Suprapubic skin (tissue), 4 donors: Measurements from ENCODE around the gene MATCAP1.

Source experiments
- EP300 ChIP-seq: sonication (generic); formaldehyde crosslinking; IDR thresholded peaks from one replicate; pipeline ENCODE4 v1.6.1; 2017; ENCODE audit warnings: antibody characterized with exemption
- POLR2A ChIP-seq, 2 donors: fragments of 450-650 bp; IDR thresholded peaks; one replicate each; pipeline ENCODE4 v1.6.1; 2017; ENCODE audit warnings: antibody characterized with exemption in 2 of 2, mild to moderate bottlenecking in 2 of 2, moderate library complexity in 2 of 2
- POLR2AphosphoS5 ChIP-seq, 3 donors: sonication (generic); formaldehyde crosslinking; IDR thresholded peaks; one replicate each; pipeline ENCODE4 v1.6.1; 2017; ENCODE audit warnings: antibody characterized with exemption in 3 of 3
- TF ChIP-seq, protein P1 (sequence below), 2 donors: fragments of 200-600 bp in 1 of 2; fragments of 450-650 bp in 1 of 2; sonication (generic) in 1 of 2; IDR thresholded peaks; one replicate each; pipeline ENCODE4 v1.5.1; 2016 to 2019; ENCODE audit warnings: antibody characterized with exemption in 2 of 2, mild to moderate bottlenecking in 1 of 2, moderate library complexity in 1 of 2

DNA sequence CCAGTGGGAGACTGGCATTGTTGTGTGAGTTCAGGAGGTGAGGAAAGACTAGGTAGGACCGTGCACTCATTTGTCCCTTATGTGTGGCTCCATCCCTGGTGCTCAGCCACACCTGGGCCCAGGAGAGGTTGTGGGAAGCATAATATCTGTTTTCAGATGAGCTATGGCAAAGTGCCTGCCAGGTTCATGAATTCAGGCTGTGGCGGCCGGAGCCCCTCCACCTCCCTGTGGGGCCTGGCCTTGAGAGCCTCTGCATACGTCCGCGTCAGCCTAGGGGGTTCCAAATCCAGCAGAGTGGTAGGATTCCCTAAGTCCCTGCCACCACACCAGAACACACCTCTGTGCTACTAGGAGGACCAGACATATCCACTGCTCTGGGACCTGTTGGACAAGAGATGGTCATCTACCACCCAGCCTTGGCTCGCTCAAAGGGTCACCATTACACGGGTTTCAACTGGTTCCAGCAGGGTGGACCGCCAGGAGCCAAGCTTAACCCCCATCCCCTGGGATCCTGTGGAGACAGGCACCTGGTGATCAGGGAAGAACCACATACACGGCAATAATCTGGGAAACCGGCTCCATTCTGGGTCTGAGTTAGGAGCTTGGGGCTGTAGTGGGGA, 35.0 kb downstream of the MATCAP1 start:
- no peak for TF ChIP-seq POLR2AphosphoS5 (IDR thresholded peaks at IDR 0.05)
- TF ChIP-seq, protein P1, sequence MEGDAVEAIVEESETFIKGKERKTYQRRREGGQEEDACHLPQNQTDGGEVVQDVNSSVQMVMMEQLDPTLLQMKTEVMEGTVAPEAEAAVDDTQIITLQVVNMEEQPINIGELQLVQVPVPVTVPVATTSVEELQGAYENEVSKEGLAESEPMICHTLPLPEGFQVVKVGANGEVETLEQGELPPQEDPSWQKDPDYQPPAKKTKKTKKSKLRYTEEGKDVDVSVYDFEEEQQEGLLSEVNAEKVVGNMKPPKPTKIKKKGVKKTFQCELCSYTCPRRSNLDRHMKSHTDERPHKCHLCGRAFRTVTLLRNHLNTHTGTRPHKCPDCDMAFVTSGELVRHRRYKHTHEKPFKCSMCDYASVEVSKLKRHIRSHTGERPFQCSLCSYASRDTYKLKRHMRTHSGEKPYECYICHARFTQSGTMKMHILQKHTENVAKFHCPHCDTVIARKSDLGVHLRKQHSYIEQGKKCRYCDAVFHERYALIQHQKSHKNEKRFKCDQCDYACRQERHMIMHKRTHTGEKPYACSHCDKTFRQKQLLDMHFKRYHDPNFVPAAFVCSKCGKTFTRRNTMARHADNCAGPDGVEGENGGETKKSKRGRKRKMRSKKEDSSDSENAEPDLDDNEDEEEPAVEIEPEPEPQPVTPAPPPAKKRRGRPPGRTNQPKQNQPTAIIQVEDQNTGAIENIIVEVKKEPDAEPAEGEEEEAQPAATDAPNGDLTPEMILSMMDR (IDR thresholded peaks at IDR 0.05) = no peak
- TF ChIP-seq EP300 = no peak
- TF ChIP-seq POLR2A (IDR thresholded peaks at IDR 0.05) = no peak
